GM18511 (cell line): ENCODE data around the gene ACADVL.

Experiments used
- ATAC-seq: cut with Tn5 transposase; IDR thresholded peaks from one replicate; pipeline ENCODE4 v1.9.1; 2021; ENCODE audit warnings: mild to moderate bottlenecking, moderate library complexity; ENCODE audit not compliant: unreplicated experiment

ACADVL gene

DNA sequence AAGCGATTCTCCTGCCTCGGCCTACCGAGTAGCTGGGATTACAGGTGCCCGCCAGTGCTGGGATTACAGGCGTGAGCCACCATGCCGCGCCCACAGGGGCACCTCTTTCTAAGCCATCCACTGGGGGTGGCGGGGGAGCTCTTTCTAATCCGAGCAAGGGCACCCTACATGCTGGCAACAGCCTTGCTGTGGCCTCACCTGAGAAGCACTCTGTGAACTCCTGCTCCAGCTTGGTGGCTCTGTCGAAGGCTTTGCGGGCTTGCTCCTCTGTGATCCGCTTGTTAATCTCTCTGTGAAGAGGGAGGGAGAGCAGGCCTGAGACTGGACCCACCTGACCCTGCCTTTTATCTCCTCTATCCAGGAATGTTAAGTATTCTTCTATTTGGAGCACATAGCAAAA is 28.7 kb upstream of the ACADVL start:
- no peak for ATAC-seq

DNA sequence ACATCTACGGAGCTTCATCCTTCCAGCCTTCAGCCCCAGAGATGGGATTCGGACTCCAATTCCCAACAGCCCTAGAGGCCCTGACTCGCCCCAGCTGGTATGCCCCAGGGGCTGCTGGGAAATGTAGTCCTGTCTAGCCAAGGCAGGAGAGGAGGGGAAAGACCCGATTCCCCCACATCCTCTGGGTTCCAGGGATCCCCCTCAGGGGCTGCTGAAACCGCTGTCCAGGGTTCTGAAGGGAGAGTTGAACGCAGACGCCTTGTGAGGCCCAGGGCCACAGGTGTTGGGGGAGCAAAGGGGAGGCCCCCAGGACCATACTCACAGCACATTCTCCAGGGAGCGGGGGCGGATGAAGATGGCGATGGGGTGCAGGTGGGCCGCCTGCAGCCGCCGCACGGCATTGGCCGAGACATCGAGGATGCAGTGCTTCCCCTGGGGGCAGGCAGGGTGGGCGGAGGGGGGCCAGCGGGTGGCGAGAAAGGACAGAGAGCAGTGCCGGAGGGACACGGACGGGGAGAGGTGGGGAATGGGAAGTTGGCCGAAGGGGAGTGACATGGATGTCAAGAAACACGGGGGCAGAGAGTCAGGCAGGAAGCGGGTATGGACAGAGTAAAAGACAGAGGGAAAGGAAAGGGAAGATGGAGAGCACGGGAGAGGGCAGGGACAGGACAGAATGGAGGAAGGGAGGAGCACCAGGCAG is 28.0 kb upstream of the ACADVL start:
- ATAC-seq = no peak

- ATAC-seq = no peak
These were observed 27.3 kb upstream of the ACADVL start for GRCh38 chr17:7192271-7192937.

DNA sequence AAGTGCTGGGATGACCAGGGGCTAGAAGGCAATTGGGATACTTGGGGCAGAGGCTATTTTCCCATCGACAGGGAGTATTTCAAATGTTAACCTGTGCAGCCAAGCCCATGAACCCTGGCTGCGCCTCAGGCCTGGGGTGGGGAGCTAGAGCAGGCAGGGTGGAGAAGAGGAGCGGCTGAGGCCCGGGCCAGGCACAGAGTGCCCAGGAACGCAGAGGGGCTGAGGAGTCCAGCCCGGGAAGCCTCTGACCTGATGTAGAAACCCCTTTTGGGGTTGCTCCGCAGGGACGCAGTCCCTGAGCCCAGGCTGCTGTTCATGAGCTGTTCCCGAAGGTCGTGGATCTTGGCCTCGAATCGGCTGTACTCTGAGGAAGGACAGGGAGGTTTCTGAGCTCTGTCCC is 23.8 kb upstream of the ACADVL start:
- no peak for ATAC-seq

- no peak for ATAC-seq
These were observed 22.9 kb upstream of the ACADVL start for GRCh38 chr17:7196651-7197401.

- no peak for ATAC-seq
These were observed 16.3 kb upstream of the ACADVL start for GRCh38 chr17:7203391-7203790.

GRCh38 chr17:7204336-7204735 is 15.4 kb upstream of the ACADVL start:
- ATAC-seq = no peak

GRCh38 chr17:7204828-7205461 is 14.8 kb upstream of the ACADVL start:
- ATAC-seq = peak; percentile 89

- no peak for ATAC-seq
These were observed 14.2 kb upstream of the ACADVL start for GRCh38 chr17:7205561-7205960.

GRCh38 chr17:7207120-7208001 is 12.4 kb upstream of the ACADVL start:
- ATAC-seq = no peak

GRCh38 chr17:7208027-7208571 is 11.6 kb upstream of the ACADVL start:
- ATAC-seq = no peak

DNA sequence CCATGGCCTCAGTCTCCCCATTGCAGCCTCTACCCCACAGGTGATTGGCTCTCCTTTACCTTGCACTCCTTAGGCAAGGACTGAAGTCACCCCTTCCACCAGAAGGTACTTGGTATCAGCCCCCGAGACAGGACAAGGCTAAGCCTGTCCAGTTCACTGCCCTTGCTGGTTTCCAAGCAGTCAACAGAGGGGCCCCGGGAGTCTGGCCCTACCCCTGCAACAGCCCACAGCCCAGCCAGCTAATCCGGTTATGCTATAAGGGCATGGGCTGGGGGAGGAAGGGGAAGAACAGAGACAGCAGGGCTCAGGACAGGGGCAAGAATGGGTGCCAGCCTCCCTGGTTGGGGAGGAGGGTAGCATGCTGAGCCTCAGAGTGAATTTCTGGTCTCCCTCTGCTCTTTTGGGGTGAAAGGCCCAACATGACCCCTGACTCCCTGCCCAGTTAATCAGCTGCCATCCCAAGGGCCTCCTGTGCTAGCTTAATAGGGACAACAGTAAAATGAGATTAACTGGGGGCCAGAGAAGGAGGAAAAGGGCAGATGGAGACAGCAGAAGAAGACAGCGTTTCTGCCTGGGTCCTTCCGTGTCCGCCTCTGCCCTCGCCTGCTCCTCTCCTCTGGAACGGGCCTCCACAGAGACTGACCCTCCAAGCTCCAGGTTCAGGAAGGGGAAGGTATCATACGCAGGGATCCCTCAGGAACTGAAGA is 10.8 kb upstream of the ACADVL start:
- ATAC-seq = no peak

- no peak for ATAC-seq
These were observed 8.1 kb upstream of the ACADVL start for GRCh38 chr17:7211491-7212273.

DNA sequence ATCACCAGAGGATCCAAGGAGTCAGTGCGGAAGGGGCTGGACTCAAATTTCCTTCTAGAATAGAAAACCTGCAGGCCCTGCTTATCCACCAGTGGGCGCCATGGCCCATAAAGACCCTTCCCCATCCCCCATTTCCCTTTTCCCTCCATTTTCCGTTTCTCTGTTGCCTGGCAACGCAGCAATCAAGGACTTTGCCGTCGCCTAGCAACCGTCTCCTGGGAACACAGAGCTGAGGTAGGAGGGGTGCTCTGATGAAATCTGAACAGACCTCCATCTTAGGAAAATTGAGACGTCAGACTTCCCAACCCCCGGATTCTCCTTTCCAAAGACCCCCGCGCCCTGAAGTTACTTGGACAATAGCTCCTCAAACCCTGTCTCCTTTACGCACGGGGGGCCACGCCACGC is 5.8 kb upstream of the ACADVL start:
- no peak for ATAC-seq

- ATAC-seq = peak; percentile 73
These were observed 5.2 kb upstream of the ACADVL start for GRCh38 chr17:7214300-7215135.

GRCh38 chr17:7215136-7215638 is 4.6 kb upstream of the ACADVL start:
- ATAC-seq = no peak

DNA sequence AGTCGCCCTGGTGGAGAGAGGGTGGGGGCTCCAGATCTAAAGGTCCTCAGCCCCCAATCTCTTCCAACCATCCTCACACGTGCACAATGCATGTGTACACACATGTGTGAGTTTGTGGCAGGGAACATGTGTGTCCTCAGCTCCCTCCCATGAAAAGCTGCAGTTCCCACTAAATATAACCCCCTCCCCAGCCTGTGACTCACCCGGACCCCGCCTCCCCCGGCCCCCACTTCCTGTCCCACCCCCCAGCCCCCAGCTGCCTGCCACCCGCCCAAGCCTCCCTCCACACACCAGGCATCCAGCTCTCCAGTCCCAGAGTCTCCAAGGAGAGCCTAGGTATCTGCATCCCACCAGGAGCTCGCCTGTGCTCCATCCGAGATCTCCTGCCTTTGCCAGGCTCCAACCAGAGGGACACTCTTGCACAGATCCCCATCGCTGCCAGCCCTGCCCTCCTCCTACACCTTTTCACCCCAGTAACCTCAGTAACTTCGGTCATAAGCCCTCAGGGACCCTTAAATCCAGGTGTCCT is 4.0 kb upstream of the ACADVL start:
- no peak for ATAC-seq
